ENCODE results near the gene RBMS1. TPM values are rescaled to one million over a fixed set of nuclear protein-coding genes. Genes with fewer than 3 reads are reported as not detected.

Gene RBMS1
- polyA plus RNA-seq, 1 donor (not counting 4 experiments of a cell fraction or from before 2014, with no cell fraction given): 89.1 TPM

DNA sequence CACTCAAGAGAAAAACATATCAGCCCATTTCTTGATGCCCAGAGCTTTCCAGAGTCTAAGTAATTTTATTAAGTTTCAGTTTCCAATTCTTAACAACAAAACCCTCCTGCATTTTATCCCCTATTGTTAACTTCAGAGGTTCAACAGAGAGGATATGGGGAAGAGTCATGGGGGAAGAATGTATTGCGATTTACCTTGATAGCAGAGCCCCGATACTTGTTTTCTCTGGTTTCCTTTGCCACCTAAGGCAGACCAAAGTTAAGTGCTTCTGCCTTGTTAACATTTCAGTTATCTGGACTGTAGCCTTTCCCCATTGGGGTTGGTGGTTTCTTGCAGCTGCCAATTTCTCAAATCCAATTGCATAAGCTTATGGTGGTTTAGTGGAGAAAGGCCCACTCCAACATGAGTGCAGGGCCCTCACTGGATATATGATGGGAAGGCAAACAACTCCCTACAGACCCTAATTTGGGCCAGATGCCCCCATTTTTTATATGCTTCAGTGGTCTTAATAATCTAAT, 211.5 kb downstream of the RBMS1 start:
- Histone ChIP-seq H3K9me1 (ENCODE audit: control insufficient read depth, extremely low read depth, insufficient read depth, low read length) (no peaks in the 10 kb centered on the region), H3K36me3 (ENCODE audit: control insufficient read depth in 2 of 2, extremely low read depth in 1 of 2, insufficient read depth in 2 of 2, low read length in 2 of 2) (peaks cover 15 to 25% of the 10 kb centered on the region in 2 experiments), H2AFZ (ENCODE audit: control insufficient read depth, low read length) (no peak overlapping the region), H3K4me3 (ENCODE audit: control insufficient read depth in 2 of 3, extremely low read depth in 1 of 3, insufficient read depth in 2 of 3, low read depth in 1 of 3, low read length in 3 of 3) (no peak overlapping the region), H3K27me3 (ENCODE audit: control insufficient read depth, extremely low read depth, insufficient read depth, low read length) (no peaks in the 10 kb centered on the region), H3K9me3 (ENCODE audit: control insufficient read depth, low read depth, low read length) (no peaks in the 10 kb centered on the region), H3K27ac (ENCODE audit: control insufficient read depth, insufficient read depth, low read length) (no peak overlapping the region), H3K4me1 (ENCODE audit: control insufficient read depth, extremely low read depth, insufficient read depth, low read length) (peaks cover 34% of the 10 kb centered on the region), H3K79me2 (ENCODE audit: control insufficient read depth, insufficient read depth, low read length) (no peaks in the 10 kb centered on the region), H3K4me2 (ENCODE audit: control insufficient read depth, extremely low read depth, insufficient read depth, low read depth, low read length) (no peak overlapping the region), H3K9ac (ENCODE audit: control insufficient read depth, extremely low read depth, insufficient read depth, low read length) (no peak overlapping the region), H4K20me1 (ENCODE audit: control insufficient read depth, extremely low read depth, insufficient read depth, low read length) (no peaks in the 10 kb centered on the region)
- DNase-seq (ENCODE audit: low read depth, low spot score) (no peak), FAIRE-seq (peak; percentile 82)
- TF ChIP-seq CTCF (optimal IDR thresholded peaks at IDR 0.05 in 1 of 3, IDR thresholded peaks at IDR 0.05 in 1 of 3, conservative IDR thresholded peaks at IDR 0.05 in 1 of 3; ENCODE audit: extremely low read depth in 1 of 3, insufficient read depth in 2 of 3, low read length in 3 of 3): no peak
- TF ChIP-seq EZH2 (IDR thresholded peaks at IDR 0.05; ENCODE audit: low read length): no peak
- dilution Hi-C loops (cut with MboI; ENCODE audit: extremely low pct_ligation_motif_present, low sequenced_read_pairs): no loop called here

- H3K36me3 ChIP-seq (ENCODE audit: control insufficient read depth in 2 of 2, extremely low read depth in 1 of 2, insufficient read depth in 2 of 2, low read length in 2 of 2): peaks cover 22 to 34% of the 10 kb centered on the region in 2 experiments
- no peaks in the 10 kb centered on the region for H3K9me1 ChIP-seq (ENCODE audit: control insufficient read depth, extremely low read depth, insufficient read depth, low read length)
- TF ChIP-seq EZH2 (IDR thresholded peaks at IDR 0.05; ENCODE audit: low read length) (no peak), CTCF (optimal IDR thresholded peaks at IDR 0.05 in 1 of 3, IDR thresholded peaks at IDR 0.05 in 1 of 3, conservative IDR thresholded peaks at IDR 0.05 in 1 of 3; ENCODE audit: extremely low read depth in 1 of 3, insufficient read depth in 2 of 3, low read length in 3 of 3) (no peak)
- peaks cover 34% of the 10 kb centered on the region for H3K4me1 ChIP-seq (ENCODE audit: control insufficient read depth, extremely low read depth, insufficient read depth, low read length)
- no peak overlapping the region for H2AFZ ChIP-seq (ENCODE audit: control insufficient read depth, low read length)
- no peaks in the 10 kb centered on the region for H3K9me3 ChIP-seq (ENCODE audit: control insufficient read depth, low read depth, low read length)
- no peaks in the 10 kb centered on the region for H4K20me1 ChIP-seq (ENCODE audit: control insufficient read depth, extremely low read depth, insufficient read depth, low read length)
- H3K4me2 ChIP-seq (ENCODE audit: control insufficient read depth, extremely low read depth, insufficient read depth, low read depth, low read length): no peak overlapping the region
- no peak overlapping the region for H3K27ac ChIP-seq (ENCODE audit: control insufficient read depth, insufficient read depth, low read length)
- FAIRE-seq (no peak), DNase-seq (ENCODE audit: low read depth, low spot score) (no peak)
- no peaks in the 10 kb centered on the region for H3K79me2 ChIP-seq (ENCODE audit: control insufficient read depth, insufficient read depth, low read length)
- H3K4me3 ChIP-seq (ENCODE audit: control insufficient read depth in 2 of 3, extremely low read depth in 1 of 3, insufficient read depth in 2 of 3, low read depth in 1 of 3, low read length in 3 of 3): no peak overlapping the region
- H3K27me3 ChIP-seq (ENCODE audit: control insufficient read depth, extremely low read depth, insufficient read depth, low read length): no peaks in the 10 kb centered on the region
- no peak overlapping the region for H3K9ac ChIP-seq (ENCODE audit: control insufficient read depth, extremely low read depth, insufficient read depth, low read length)
- dilution Hi-C loops (cut with MboI; ENCODE audit: extremely low pct_ligation_motif_present, low sequenced_read_pairs): no loop called here
Observed at GRCh38 chr2:160281213-160281612, 212.4 kb downstream of the RBMS1 start.

All from keratinocyte (primary cell).